ENCODE measurements around the gene VPS45.

DNA sequence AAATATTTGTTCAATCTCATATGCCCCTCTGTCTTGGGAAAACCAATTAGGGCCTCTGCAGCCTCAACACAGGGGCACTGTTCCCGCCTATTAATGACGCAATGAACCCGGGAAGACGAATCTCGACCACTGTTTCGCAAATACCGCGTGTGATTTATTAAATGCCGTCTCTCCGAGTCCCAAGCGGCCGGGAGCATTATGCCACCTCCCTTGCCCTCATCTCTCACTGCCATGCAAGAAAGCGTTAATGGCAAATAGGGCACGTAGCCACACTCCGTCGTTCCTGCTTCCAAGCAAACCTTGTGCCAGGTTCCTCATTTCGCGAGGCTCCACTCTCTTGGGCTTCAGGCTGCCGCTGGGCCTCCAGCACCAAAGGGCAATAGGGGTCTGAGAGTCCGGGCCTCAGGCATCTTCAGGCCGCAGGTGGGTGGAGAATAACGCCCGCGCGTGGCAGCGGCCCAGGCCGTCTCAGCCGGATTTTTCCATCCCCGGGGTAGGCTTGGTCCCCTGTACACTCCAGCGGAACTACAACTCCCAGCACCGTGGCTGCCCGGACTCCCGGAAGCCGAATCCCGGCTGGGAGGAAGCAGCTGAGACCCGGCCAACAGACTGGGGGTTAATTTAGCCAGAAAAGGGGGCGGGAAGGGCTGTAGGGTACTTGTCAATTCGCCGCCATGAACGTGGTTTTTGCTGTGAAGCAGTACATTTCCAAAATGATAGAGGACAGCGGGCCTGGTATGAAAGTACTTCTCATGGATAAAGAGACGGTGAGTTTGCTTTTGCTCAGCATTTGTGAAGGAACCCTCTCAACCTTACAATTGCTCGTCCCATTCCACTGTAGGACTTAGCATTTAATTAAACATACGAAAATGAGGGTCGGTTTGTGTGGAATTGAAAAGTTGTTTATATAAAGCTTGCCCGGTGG, at the start of gene VPS45:
- no peak for TF ChIP-seq CTCF (IDR thresholded peaks at IDR 0.05)
- no peak for TF ChIP-seq POLR2A (IDR thresholded peaks at IDR 0.05)

All from lower leg skin (tissue), 3 donors.